LNCaP clone FGC (cell line): Measurements from ENCODE around the gene RASA3.

ENCODE experiments used
- DNase-seq: peaks from one replicate; pipeline ENCODE4 v3.0.0-alpha.2; 2011; ENCODE audit warnings: low read depth
- H3K4me3 ChIP-seq: 2 replicates; pipeline ENCODE4 v1.5.1; 2011; ENCODE audit warnings: mild to moderate bottlenecking, low read depth, low read length, control low read depth
- TF ChIP-seq, protein P1 (sequence below): IDR thresholded peaks from 2 replicates; pipeline ENCODE4 v1.5.1; 2012; ENCODE audit warnings: mild to moderate bottlenecking; ENCODE audit not compliant: control insufficient read depth, insufficient read depth; ENCODE audit errors: extremely low read depth

Gene RASA3

DNA sequence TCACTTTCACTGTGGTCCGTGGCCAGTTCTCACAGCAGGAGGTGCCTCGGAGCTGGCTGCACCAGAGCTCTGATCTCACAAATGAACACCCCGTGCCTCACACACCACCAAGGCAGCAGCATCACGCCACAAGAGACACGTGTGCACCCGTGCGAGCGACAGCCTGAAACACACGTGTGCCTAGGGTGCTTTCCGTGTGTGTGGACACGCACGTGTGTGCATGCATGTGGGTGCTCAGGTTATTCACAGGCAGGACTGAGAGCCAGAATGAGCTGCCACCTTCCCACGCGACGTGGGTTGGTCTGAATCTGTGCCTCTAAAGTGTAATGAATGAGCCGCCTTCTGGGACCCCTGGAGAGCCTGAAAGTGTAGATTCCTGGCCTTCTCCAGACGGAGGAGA, 90.9 kb downstream of the RASA3 start:
- H3K4me3 ChIP-seq: no peak overlapping the region
- DNase-seq: no peak
- TF ChIP-seq, protein P1, sequence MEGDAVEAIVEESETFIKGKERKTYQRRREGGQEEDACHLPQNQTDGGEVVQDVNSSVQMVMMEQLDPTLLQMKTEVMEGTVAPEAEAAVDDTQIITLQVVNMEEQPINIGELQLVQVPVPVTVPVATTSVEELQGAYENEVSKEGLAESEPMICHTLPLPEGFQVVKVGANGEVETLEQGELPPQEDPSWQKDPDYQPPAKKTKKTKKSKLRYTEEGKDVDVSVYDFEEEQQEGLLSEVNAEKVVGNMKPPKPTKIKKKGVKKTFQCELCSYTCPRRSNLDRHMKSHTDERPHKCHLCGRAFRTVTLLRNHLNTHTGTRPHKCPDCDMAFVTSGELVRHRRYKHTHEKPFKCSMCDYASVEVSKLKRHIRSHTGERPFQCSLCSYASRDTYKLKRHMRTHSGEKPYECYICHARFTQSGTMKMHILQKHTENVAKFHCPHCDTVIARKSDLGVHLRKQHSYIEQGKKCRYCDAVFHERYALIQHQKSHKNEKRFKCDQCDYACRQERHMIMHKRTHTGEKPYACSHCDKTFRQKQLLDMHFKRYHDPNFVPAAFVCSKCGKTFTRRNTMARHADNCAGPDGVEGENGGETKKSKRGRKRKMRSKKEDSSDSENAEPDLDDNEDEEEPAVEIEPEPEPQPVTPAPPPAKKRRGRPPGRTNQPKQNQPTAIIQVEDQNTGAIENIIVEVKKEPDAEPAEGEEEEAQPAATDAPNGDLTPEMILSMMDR: no peak

DNA sequence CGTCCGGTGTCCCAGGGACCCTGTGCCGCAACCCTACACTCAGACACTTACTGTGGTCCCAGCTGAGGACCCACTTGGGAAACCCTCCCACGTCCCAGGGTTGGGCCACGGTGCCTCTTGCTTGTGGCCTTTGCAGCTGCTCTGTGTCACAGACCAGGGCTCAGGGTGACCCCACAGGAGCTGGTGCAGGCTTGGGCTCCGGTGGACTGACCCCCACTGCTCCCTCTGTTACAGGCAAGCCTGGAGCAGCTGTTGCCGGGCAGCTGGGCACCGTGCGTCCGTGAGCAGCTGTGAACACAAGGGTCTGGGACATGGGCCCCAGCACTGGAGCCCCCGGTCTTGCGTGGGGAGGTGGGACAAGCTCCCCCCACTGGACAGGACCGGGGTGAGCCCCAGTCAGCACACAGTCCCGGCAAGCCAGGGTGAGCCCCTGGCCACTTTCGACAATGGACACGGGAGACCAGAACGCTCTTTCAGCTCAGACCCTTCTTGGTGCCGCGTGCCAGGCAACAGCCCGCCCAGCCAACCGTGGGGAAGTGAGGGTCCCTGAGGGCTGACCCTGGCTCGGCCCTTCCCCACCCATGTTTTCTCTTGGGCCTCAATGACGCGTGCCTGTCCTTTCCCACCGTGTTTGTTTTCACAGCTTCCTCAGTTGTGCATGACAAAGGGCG, 92.8 kb downstream of the RASA3 start:
- TF ChIP-seq, protein P1: no peak
- DNase-seq: no peak
- H3K4me3 ChIP-seq: no peak overlapping the region

DNA sequence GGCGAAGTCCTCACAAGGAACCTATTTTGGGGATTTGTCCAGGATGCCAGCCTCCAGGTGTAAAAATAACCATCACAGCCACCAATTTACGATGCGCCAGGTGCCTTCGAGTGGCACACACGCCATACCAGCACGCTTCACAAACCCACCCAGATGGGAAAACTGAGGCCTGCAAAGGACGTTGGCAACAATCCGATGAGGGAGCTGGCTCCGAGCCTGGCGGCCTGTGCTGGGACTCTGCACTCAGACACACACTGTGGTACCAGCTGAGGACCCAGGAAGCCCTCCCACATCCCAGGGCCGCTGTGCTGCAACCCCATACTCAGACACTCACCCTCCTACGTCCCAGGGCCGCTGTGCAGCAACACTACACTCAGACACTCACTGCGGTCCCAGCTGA, 93.5 kb downstream of the RASA3 start:
- DNase-seq: no peak
- TF ChIP-seq, protein P1: no peak
- no peak overlapping the region for H3K4me3 ChIP-seq

DNA sequence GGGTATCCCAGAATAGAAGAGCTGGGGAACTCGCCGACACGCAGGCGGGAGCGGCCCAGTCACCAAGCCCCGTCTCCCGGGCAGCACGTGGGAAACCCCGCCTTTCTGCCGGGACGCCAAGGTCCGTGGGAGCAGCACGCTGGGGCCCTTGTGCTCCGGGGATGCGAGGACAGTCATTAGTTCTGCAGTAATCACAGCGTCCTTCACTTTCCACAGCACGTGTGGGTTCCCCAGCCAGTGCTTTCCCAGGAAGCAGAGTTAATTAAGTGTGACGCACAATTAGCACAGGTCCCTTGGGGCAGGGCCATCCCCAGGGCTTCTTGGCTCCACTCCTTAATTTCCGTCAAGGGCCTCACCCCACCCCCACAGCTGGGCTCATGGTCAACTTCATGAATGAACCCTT, 94.2 kb downstream of the RASA3 start:
- no peak overlapping the region for H3K4me3 ChIP-seq
- TF ChIP-seq, protein P1: no peak
- no peak for DNase-seq

DNA sequence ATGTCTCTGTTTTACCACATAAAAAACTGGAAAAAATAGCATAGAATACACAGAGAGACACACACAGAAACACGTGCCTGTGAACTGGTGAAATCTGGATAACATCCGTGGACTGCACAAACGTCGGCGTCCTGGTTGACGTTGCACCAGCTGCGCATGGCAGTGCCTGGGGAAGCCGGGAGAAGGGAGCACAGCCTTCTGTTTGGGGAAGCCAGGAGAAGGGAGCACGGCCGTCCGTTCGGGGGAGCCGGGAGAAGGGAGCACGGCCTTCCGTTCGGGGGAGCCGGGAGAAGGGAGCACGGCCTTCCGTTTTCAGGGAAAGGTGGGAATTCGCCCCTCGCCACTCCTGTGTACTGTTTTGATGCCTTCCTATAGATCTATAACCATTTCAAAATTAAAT, 94.7 kb downstream of the RASA3 start:
- no peak overlapping the region for H3K4me3 ChIP-seq
- TF ChIP-seq, protein P1: no peak
- no peak for DNase-seq

DNA sequence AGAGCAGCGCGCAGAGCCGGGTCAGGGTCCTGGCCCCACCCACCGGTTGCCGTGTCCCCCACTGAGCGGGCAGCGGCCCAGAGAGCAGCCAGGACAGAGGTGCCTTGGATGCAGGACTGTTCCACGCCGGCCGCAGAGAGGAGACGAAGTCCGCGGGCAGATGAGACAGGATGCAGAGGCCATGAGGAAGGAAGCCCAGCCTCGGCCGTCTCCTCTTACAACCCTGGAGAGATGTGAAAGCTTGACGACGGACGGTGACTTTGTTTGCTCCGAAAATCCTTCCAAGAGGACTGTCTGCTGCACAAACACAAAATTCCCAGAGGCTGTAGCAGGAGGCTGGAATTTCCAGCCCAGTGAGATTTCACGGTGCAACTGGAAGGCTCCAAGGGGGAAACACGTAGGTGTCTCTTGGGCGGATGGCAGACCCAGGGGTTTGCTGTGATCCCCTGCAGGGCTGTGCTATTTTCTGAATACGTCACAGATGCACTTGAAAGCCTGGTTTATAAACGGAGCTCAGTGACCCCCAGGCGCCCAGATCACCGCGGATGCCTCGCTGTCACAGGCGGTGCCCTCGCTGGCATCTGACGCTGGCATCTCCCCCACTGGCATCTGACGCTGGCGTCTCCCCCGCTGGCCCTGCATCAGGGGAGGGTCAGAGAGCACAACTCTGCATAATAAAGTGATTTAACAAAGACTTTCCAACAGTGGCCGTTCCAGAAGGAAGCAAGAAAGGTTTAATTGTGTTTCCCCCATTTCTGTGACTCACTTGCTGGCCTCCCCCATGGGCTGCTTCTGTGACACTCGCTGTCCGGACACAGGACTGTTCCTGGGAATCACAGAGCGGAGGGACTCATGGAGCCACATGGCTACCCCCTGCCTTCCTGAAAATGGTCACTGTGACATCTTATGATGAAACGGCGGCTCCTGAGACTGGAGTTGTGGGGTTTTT, 96.6 kb downstream of the RASA3 start:
- peak; percentile 58 for DNase-seq
- TF ChIP-seq, protein P1: no peak
- no peak overlapping the region for H3K4me3 ChIP-seq
